NCI-H774 (cell line): Measurements from ENCODE around the gene AK2.

Experiments
- DNase-seq: peaks from one replicate; lab custom pipeline; 2025; lab: John Stamatoyannopoulos, UW

The AK2 gene

DNA sequence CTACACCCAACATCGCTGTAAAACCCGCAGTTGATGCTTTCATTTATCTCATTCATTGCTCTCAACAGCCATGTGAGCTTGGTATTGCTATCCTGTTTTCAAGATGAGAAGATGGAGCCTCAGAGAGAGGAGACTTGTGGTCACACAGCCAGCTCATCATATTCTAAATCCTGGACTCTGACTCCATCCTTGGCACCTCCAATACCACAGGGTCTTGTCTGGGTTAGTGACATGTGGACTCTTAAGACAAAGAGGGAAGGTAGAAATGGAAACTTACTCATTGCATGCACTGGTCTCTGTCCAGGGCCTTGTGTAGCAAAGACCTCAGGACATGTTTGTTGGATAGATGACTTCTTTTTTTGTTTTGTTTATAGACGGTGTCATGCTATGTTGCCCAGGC is 65.1 kb downstream of the AK2 start:
- no peak for DNase-seq

DNA sequence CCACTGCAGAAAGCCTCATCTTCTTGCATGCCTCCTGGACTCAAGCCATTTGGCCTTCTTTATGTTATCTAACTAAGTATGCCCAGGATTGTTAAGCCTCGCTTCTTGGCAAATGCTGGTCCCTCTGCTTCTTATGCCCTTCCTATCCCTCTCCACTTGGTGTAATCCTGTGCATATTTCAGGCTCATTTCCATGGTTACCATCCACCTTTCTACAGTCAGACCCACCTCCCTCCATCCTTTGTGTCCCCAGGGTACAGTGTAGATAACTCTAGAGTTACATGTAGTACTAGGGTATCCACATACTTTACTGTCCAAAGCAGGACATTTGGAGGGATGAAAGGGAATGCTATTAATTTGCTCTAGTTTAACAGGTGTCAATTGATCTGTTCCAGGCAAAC is 65.5 kb downstream of the AK2 start:
- DNase-seq = no peak

DNA sequence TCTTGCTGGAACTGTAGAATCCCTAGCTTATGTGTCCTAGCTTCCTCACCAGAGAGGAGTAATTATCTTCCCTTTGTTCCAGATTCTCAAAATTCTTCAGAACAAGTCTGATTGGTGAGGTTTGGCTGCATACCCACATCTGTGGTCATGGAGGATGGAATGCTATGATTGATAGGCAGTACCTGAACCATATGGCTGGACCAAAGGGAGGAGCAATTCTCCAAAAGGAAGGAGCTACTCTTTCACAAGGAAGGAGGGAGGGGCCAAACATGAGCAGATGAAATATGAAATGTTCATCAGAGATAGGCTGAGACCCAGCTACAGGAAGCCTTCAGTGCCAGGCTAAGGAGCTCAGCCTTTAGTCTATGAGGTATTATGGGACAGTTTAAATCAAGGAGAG is 67.1 kb downstream of the AK2 start:
- DNase-seq = no peak

DNA sequence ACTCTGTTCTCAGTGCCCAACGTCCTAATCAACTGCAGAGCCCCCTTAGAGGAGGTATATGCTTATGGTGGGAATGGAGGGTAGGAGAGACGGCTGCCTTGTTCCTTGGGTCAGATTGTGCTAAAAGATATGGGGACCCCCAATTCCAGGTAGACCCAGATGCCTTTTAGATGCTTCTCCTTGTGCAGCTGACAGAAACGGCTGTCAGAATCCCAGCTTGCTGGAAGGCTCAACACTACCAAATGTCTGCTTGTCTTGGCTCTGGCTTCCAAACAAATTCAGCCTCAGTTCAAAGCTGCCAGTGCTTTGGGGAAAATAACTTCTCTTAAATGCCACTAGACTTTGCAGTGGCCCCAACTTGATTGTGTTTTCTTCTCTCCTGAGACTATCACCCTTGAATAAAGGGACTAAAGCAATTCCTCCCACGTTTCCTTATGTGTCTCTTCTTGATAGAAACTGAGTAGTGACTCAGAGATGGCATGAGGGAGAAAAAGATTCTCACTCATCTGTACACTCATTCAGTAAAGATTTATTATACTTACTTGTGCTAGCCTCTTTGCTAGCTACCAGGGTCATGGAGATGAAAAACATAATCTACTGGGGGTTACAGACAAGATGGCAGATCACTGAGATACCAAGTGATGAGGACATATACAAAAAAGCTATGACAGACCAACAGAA is 68.7 kb downstream of the AK2 start:
- no peak for DNase-seq

DNA sequence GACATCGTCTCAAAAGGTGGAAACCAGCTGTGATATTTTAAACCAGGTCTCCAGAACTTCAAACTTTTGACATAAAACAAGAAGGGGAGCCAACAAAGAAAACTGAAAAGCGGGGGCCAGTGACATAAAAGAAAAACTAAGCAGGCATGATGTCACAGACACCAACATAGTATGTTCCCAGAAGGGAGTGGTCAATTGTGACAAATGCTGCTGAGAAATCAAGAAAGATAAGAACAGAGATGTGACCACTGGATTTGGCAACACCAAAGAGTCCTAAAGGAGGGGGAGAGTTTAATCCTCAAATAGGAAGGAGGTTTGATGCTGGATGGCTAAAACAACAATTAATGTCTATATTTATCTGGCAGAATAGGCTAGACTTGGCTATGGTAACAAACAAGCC is 69.8 kb downstream of the AK2 start:
- DNase-seq = no peak

DNA sequence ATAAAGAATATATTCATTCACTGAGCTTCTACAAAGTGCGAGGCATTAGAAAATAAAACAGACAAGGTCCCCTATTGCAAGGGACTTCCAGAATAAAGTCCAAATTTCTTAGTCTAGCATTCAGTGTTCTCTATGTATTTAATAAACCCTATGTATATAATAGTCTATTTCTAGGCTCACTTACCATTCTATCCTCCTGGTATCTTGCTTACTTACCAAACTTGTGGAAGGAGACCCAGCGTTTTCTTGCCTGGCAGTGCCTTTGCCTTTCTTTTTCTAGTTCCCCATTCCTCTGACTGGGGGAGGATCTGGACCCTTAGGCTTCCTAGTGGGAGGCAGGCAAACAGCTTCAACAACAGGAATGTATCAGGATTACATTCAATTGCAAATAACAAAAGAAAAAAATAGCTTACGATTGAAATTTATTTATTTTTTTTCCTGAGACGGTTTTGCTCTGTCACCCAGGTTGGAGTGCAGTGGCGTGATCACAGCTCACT is 71.4 kb downstream of the AK2 start:
- DNase-seq = no peak

DNA sequence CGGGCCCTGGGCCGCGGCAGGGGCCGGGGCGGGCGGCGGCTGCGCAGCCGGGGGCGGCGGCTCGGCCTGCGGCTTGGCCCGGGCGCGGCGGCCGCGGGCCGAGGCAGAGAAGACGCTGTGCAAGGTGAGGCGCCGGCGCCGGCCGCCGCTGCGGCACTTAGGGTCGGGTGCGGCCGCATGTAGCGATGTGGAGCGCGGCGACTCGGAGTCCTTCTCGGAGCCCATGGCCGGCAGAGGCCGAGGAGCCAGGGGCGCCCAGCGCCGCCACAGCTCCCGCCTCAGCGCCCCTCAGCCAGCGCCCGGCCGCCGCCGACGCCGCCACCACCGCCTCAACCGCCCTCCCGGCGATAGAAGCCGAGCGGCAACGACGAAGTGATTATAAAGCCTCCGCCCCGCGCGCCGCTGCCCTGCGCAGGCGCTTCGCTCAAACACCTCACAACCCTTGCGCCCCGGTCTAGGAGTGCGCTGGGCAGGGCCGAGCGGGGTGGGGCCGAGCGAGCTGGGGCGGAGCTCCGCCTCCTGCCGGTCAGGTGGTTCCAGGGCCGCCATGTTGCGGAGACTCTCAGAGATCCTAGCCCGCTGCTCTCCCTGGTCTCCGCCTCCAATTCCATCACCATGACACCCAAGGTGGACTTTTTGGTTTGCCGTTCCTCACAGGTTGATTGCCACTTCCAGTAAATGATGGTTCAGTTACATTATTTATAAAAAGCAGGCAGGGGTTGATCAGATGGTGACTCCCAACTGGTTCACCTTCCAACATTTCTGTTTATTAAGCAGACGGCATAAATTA is 72.0 kb downstream of the AK2 start, which contains the start of gene RNF19B:
TSS of gene RNF19B (minus strand) at position 349 of the 790 bp plus-strand sequence. CDS start at position 225, 124 bp downstream.
- DNase-seq = peak; percentile 100

DNA sequence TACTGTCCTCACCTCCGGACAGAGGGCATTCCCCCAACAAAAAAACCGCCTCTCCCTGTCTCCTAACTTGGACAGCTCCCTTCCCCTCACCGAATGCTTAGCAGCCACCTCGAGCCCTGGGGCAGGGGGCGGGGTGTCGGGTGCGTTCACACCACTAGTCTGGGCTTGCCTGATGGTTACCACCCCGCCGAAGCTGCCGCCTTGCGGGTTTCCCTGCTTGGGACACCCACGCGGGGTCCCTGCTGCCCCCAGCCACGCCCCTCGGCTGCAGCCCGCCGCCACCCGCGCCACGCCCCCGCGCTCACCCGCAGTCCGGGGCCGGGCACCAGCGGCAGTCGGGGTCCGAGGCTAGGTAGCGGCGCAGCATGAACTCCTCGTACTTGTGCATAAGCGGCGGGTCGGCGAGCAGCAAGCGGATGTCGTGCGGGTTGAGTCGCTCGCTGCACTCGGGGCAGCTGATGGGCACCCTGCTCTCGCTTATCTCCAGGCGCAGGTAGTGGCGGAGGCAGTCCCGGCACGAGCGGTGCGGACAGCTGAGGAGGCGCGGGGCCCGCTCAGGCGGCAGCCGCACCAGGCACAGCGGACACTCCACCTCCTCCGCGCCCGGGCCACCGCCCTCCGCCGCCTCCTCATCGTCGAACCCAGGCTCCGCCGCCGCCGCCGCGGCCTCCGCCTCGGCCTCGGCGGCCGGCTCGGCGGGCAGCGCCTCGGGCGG is 72.8 kb downstream of the AK2 start:
- peak; percentile 63 for DNase-seq

DNA sequence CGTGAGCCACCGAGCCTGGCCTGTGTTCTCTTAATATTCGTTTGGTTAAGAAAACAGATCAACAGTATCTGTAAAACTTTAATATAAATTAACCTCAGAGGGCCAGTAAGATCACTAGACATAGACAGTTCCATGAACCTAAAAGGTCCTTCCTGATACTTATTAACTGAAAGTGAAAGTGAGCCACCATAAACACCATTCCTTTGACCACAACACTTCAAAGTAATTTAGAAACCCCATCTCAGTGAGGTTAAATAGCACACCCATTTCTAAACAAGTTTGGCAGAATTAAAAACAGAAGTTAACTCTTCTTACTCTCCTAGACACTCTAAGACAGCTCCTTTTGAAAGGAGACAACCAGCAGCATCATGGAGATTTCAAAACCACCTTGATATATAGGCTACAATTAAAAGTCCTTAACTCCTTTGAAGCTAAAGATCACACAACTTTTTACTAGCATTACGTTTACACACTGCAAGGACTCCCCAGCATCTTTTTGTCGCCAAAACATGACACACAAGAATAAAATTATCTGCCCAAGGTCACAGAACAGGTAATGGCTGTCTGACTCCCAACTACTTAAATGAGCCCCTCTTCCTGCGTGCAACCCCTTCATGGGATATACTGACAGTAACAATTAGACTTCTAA is 74.3 kb downstream of the AK2 start:
- DNase-seq = no peak

DNA sequence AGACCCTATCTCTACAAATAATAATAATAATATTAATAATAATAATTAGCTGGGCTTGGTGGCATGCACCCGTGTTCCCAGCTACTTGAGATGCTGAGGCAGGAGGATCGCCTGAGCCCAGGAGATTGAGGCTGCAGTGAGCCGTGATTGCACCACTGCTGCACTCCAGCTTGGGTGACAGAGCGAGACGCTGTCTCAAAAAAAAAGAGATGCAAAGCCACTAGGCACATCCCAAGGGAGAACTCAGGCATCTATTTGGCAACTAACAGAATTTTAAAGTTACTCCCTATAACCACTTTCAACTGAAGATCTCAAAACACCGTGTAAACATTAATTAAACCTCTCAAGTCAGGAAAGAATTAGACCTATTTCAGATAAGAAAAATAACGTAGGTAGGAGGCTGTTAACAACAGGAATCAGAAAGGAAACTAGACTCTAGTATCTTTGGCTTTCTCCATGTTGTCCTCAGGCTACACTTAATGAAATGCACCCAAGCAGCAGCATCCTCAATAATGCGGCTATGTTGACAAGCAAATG is 75.8 kb downstream of the AK2 start:
- DNase-seq = no peak

DNA sequence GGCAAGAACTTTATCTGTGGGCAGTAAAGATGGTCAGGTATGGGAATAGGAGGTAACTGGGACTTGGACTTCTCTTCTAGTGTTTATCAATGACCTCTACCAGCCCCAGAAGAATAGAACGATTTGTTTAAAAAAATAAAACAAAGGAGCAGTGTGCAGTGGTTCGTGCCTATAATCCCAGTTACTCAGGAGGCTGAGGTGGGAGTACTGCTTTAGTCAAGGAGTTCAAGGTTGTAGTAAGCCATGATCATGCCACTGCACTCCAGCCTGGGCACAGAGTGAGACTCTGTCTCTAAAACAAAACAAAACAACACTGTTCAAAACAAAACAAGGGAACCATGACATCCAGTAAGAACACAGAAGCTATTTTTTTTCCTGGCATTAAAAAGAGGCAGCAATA is 76.3 kb downstream of the AK2 start:
- no peak for DNase-seq

DNA sequence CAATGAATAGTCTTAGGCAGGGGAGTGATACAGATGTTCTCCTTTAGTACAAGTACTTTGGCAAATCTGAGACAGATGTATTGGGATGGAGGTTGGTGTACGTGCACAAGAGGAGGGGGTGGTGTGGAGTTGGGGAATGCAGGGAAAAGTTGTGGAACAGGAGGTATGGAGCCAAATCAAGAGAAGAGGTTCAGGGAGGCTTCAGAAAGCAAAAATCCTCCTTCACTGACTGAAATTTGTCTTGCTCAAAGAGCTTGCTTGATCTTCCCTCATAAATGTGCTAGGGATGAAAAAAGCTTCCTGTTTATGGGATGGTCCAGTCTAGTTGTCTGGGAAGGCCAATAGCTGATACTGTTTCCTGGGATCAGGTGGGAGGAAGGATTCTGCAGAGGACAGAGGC is 77.9 kb downstream of the AK2 start:
- DNase-seq = no peak
